K562 (cell line): Measurements from ENCODE around the gene CTDSPL. TPM values are rescaled to one million over a fixed set of nuclear protein-coding genes. Genes with fewer than 3 reads are reported as not detected.

Experiments used
- ATAC-seq: fragments of 200-7000 bp; cut with Tn5 transposase; 3 replicates; pipeline ENCODE4 v1.9.1; 2020; ENCODE audit warnings: moderate library complexity
- BruUV-seq: library from RNA; stranded (reverse); fragments of 400-500 nt; replicated peaks from 2 replicates; lab custom pipeline; 2021; lab: Mats Ljungman, UMichigan
- CTCF ChIA-PET: fragments of 300-600 bp; formaldehyde crosslinking; extraction: SDS; loops from one replicate; lab custom pipeline; 2021; ENCODE audit warnings: low intra/inter-chr PET ratio; lab: Yijun Ruan, JAX
- POLR2A ChIA-PET: fragments of 300-600, 350-650 bp; sonication (Branson Sonifier 250); formaldehyde crosslinking; extraction: SDS; loops from one replicate; lab custom pipeline; 2021; ENCODE audit warnings: antibody characterized with exemption, inconsistent platforms; lab: Yijun Ruan, JAX
- DNase-seq, 4 experiments: peaks; one replicate each; pipeline versions ENCODE4 v3.0.0 to v3.0.0-alpha.2; 2011 to 2018; ENCODE audit warnings: low spot score in 3 of 4, mixed read lengths in 3 of 4; ENCODE audit errors: extremely low read depth in 1 of 4
- FAIRE-seq: peaks from 2 replicates; lab custom pipeline; 2011; peaks lifted over from hg19 to GRCh38; lab: Jason Lieb, UNC
- H2AFZ ChIP-seq: 2 replicates; pipeline ENCODE4 v1.6.0; 2011; ENCODE audit warnings: low read depth, low read length, control low read depth, inconsistent platforms
- H3K27ac ChIP-seq: fragments of 200-600 bp; 3 replicates; pipeline ENCODE4 v1.8.0; 2011; ENCODE audit warnings: low read depth, mild to moderate bottlenecking, control low read depth, inconsistent platforms, low read length, moderate library complexity, mixed read lengths; ENCODE audit errors: extremely low read depth
- H3K27me3 ChIP-seq, 2 experiments: fragments of 300-600 bp in 1 of 2; 2 replicates in 1 of 2; 3 replicates in 1 of 2; pipeline versions ENCODE4 v1.6.0 to v1.8.0; 2011; ENCODE audit warnings: inconsistent platforms in 2 of 2, low read length in 2 of 2, mild to moderate bottlenecking in 1 of 2, mixed read lengths in 1 of 2, moderate library complexity in 1 of 2; ENCODE audit not compliant: control insufficient read depth in 2 of 2, insufficient read depth in 2 of 2
- H3K36me3 ChIP-seq: fragments of 300-600 bp; 3 replicates; pipeline ENCODE4 v1.8.0; 2011; ENCODE audit warnings: mild to moderate bottlenecking, low read length, inconsistent platforms; ENCODE audit not compliant: control insufficient read depth, insufficient read depth
- H3K4me1 ChIP-seq, 2 experiments: fragments of 200-600 bp in 1 of 2; replicated peaks in 1 of 2; 2 replicates in 1 of 2; 3 replicates in 1 of 2; pipeline versions ENCODE4 v1.5.1 to v1.8.0; 2011; ENCODE audit warnings: inconsistent platforms in 2 of 2, low read length in 2 of 2, mild to moderate bottlenecking in 1 of 2, mixed read lengths in 1 of 2, moderate library complexity in 1 of 2; ENCODE audit not compliant: control insufficient read depth in 2 of 2, insufficient read depth in 2 of 2
- H3K4me2 ChIP-seq: 2 replicates; pipeline ENCODE4 v1.6.1; 2011; ENCODE audit warnings: low read length, control low read depth, inconsistent platforms, mixed read lengths; ENCODE audit not compliant: insufficient read depth
- H3K4me3 ChIP-seq: fragments of 200-600 bp; sonication (generic), shearing (Covaris generic); 2 replicates; pipeline ENCODE4 v1.5.1; 2016; ENCODE audit warnings: control low read depth, inconsistent platforms
- H3K79me2 ChIP-seq: fragments of 200-600 bp; 3 replicates; pipeline ENCODE4 v1.8.0; 2011; ENCODE audit warnings: low read length, inconsistent platforms; ENCODE audit not compliant: control insufficient read depth, insufficient read depth
- H3K9ac ChIP-seq, 2 experiments: 2 replicates each; pipeline versions ENCODE4 v1.6.0 to v1.6.1; 2011; ENCODE audit warnings: low read depth in 2 of 2, low read length in 2 of 2, control low read depth in 1 of 2, inconsistent platforms in 1 of 2, mild to moderate bottlenecking in 1 of 2, mixed read lengths in 1 of 2; ENCODE audit not compliant: insufficient read depth in 1 of 2
- H3K9me1 ChIP-seq: one replicate; pipeline ENCODE4 v1.6.0; 2011; ENCODE audit warnings: inconsistent platforms, mild to moderate bottlenecking, low read length, moderate library complexity; ENCODE audit not compliant: control insufficient read depth, insufficient read depth
- H3K9me3 ChIP-seq: replicated peaks from 2 replicates; pipeline ENCODE4 v1.5.1; 2011; ENCODE audit warnings: low read depth, low read length, inconsistent platforms; ENCODE audit not compliant: control insufficient read depth, insufficient read depth
- H4K20me1 ChIP-seq: replicated peaks from 2 replicates; pipeline ENCODE4 v1.6.1; 2011; ENCODE audit warnings: low read length, inconsistent platforms, mixed read lengths; ENCODE audit not compliant: control insufficient read depth, insufficient read depth
- CCNT2 ChIP-seq: IDR thresholded peaks from 2 replicates; pipeline ENCODE4 v1.6.1; 2011; ENCODE audit warnings: borderline replicate concordance, low read depth, mild to moderate bottlenecking, moderate library complexity, mixed read lengths, low read length; ENCODE audit not compliant: insufficient read length; ENCODE audit errors: extremely low read depth
- EP400 ChIP-seq: fragments of 450-650 bp; IDR thresholded peaks from 2 replicates; pipeline ENCODE4 v1.6.1; 2017; ENCODE audit warnings: antibody characterized with exemption, mild to moderate bottlenecking, moderate library complexity
- ESRRB ChIP-seq: fragments of 250-450 bp; sonication (Bioruptor Pico); IDR thresholded peaks from 2 replicates; pipeline ENCODE4 v1.5.0; 2020; ENCODE audit warnings: mild to moderate bottlenecking, moderate library complexity, borderline replicate concordance
- GABPA ChIP-seq: fragments of 200-800 bp; sonication (Bioruptor generic); conservative IDR thresholded peaks from 2 replicates; pipeline ENCODE4 v1.6.1; 2016; ENCODE audit warnings: low read depth, missing genetic modification characterization, missing compliant biosample characterization
- MCM3 ChIP-seq: fragments of 450-650 bp; IDR thresholded peaks from 2 replicates; pipeline ENCODE4 v1.6.1; 2016
- MXI1 ChIP-seq: IDR thresholded peaks from 2 replicates; pipeline ENCODE4 v1.6.1; 2011; ENCODE audit warnings: low read depth, mild to moderate bottlenecking, improper control_type of control experiment, low read length
- NBN ChIP-seq: fragments of 450-650 bp; IDR thresholded peaks from 2 replicates; pipeline ENCODE4 v1.6.1; 2016; ENCODE audit warnings: low read depth, mild to moderate bottlenecking
- SRF ChIP-seq, 2 experiments: fragments of 250-450, 450-650 bp in 1 of 2; sonication (Bioruptor Pico) in 1 of 2; sonication (generic) in 1 of 2; formaldehyde crosslinking; IDR thresholded peaks; 2 replicates each; pipeline versions ENCODE4 v1.5.0 to v1.5.1; 2020 to 2022; ENCODE audit warnings: mild to moderate bottlenecking in 1 of 2, missing genetic modification reagents in 1 of 2
- ZC3H11A ChIP-seq: IDR thresholded peaks from 2 replicates; pipeline ENCODE4 v1.6.1; 2012; ENCODE audit warnings: low read depth, low read length, improper control_type of control experiment
- WGBS: fragments of 100-300 bp; shearing (Covaris generic); methylation state at CpG from one replicate; pipeline ENCODE4 v1.1.6; 2016; ENCODE audit warnings: low coverage, mixed read lengths; ENCODE audit not compliant: insufficient coverage; ENCODE audit errors: missing lambda C conversion rate; 5-methylcytosine and 5-hydroxymethylcytosine counted together
- in situ Hi-C: fragments of 300-500 bp; cut with MboI; formaldehyde crosslinking; loops from 4 replicates; pipeline ENCODE4 v1.15.0; 2018; ENCODE audit warnings: inconsistent platforms, mixed read lengths
- intact Hi-C: fragments of 100-400 bp; cut with micrococcal nuclease; formaldehyde crosslinking; loops from 2 replicates; pipeline ENCODE4 v1.14.2; 2022
- polyA plus RNA-seq, 8 experiments: library from polyadenylated mRNA; depleted of rRNA in 4 of 8; stranded (reverse) in 5 of 8; unstranded in 3 of 8; fragments of >200 nt; fragmentation: Nextera tagmentation in 2 of 8; fragmentation: Illumina TruSeq in 1 of 8; extraction: Ambion mirVana in 2 of 8; extraction: Trizol in 1 of 8; gene quantifications; 2 replicates each; pipeline versions ENCODE4 v1.2.1 to v1.2.3, GENCODE V29; 2011 to 2014; ENCODE audit warnings: inconsistent platforms in 1 of 8, missing spikeins in 1 of 8
- total RNA-seq, 7 experiments: library from RNA; depleted of rRNA in 6 of 7; stranded (reverse); fragments of >200 nt in 6 of 7; fragmentation: Illumina TruSeq in 2 of 7; extraction: Trizol in 2 of 7; gene quantifications; 2 replicates each; pipeline versions ENCODE4 v1.2.1 to v1.2.3, GENCODE V29; 2011 to 2021; ENCODE audit warnings: low replicate concordance in 1 of 7
- TF ChIP-seq, protein P1 (sequence below): fragments of 450-650 bp; IDR thresholded peaks from one replicate; pipeline ENCODE4 v1.6.1; 2018; ENCODE audit warnings: mild to moderate bottlenecking, moderate library complexity; ENCODE audit not compliant: partially characterized antibody
- TF ChIP-seq, protein P2 (sequence below): fragments of 450-650 bp; formaldehyde crosslinking; IDR thresholded peaks from 2 replicates; pipeline ENCODE4 v1.4.0; 2022; ENCODE audit warnings: mild to moderate bottlenecking, moderate library complexity
- TF ChIP-seq, protein P3 (sequence below): fragments of 450-650 bp; formaldehyde crosslinking; IDR thresholded peaks from 2 replicates; pipeline ENCODE4 v1.4.0; 2022; ENCODE audit warnings: missing genetic modification characterization
- TF ChIP-seq, protein P4 (sequence below): fragments of 250-450 bp; sonication (Bioruptor Pico); IDR thresholded peaks from 2 replicates; pipeline ENCODE4 v1.4.0; 2020
- TF ChIP-seq, protein P5 (sequence below), 2 experiments: fragments of 450-650 bp in 1 of 2; sonication (generic) in 1 of 2; formaldehyde crosslinking in 1 of 2; IDR thresholded peaks in 1 of 2; conservative IDR thresholded peaks in 1 of 2; 2 replicates each; pipeline versions ENCODE4 v1.6.1 to v1.8.1; 2016 to 2023; ENCODE audit warnings: mild to moderate bottlenecking in 2 of 2, moderate library complexity in 2 of 2, inconsistent platforms in 1 of 2, missing genetic modification reagents in 1 of 2

Gene CTDSPL
- total and polyA plus RNA-seq, 9 of the 15 experiments (the other 6 are each of a cell fraction or from before 2014, with no cell fraction given): 5.1 to 19.3 (median 11.3) TPM

DNA sequence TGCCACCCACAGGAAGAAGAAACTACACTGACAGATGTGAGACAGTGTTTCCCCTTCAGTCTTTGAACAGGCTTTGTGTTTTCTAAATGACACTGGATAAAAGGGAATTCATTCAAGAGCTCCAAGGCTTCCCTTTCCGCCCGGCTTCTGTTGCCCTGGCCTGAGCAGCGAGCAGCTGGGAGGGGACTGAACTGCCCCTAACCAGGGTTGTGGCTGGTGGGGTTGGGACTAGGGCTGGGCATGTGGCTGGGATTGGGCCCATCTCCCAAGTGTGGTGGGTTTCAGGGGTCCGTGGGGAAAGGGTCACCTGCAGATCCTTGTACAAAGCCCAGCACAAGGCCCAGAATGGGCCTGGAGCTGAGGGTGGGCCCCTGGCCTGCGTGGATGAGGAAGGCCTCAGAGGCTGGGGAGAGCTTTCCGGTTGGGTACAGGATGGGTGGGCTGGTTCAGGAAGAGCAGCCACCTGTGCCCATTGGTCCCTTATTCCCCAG, 139.3 kb downstream of the CTDSPL start:
- Histone ChIP-seq H3K9ac (peak overlapping the region in 1 of 2 experiments; percentile 53; a peak in 1 of 4 replicates), H4K20me1 (peaks cover 14% of the 10 kb centered on the region), H3K9me1 (peaks cover 5% of the 10 kb centered on the region)
- DNase-seq (no peak), FAIRE-seq (no peak), ATAC-seq (no peak)
- CTCF ChIA-PET: interaction anchor here (1.3 to 5.0 kb wide), 2 partner anchors 25 to 146 kb away, joined by 4 to 62 read pairs; no protein-coding TSS in a partner anchor
- intact Hi-C loops: no loop called here
- TF ChIP-seq EP400: no peak
- TF ChIP-seq SRF (CRISPR knock-in tag; IDR thresholded peaks at IDR 0.05): no peak
- TF ChIP-seq ESRRB (CRISPR knock-in tag): no peak
- TF ChIP-seq, protein P1, sequence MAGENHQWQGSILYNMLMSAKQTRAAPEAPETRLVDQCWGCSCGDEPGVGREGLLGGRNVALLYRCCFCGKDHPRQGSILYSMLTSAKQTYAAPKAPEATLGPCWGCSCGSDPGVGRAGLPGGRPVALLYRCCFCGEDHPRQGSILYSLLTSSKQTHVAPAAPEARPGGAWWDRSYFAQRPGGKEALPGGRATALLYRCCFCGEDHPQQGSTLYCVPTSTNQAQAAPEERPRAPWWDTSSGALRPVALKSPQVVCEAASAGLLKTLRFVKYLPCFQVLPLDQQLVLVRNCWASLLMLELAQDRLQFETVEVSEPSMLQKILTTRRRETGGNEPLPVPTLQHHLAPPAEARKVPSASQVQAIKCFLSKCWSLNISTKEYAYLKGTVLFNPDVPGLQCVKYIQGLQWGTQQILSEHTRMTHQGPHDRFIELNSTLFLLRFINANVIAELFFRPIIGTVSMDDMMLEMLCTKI: no peak
- TF ChIP-seq, protein P2, sequence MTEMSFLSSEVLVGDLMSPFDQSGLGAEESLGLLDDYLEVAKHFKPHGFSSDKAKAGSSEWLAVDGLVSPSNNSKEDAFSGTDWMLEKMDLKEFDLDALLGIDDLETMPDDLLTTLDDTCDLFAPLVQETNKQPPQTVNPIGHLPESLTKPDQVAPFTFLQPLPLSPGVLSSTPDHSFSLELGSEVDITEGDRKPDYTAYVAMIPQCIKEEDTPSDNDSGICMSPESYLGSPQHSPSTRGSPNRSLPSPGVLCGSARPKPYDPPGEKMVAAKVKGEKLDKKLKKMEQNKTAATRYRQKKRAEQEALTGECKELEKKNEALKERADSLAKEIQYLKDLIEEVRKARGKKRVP (CRISPR knock-in tag): no peak
- no peak for TF ChIP-seq MCM3
- TF ChIP-seq CCNT2: no peak
- no peak for TF ChIP-seq ZC3H11A
- TF ChIP-seq, protein P3, sequence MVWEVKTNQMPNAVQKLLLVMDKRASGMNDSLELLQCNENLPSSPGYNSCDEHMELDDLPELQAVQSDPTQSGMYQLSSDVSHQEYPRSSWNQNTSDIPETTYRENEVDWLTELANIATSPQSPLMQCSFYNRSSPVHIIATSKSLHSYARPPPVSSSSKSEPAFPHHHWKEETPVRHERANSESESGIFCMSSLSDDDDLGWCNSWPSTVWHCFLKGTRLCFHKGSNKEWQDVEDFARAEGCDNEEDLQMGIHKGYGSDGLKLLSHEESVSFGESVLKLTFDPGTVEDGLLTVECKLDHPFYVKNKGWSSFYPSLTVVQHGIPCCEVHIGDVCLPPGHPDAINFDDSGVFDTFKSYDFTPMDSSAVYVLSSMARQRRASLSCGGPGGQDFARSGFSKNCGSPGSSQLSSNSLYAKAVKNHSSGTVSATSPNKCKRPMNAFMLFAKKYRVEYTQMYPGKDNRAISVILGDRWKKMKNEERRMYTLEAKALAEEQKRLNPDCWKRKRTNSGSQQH: no peak
- no peak for TF ChIP-seq GABPA (tag)
- TF ChIP-seq MXI1: no peak
- TF ChIP-seq, protein P4, sequence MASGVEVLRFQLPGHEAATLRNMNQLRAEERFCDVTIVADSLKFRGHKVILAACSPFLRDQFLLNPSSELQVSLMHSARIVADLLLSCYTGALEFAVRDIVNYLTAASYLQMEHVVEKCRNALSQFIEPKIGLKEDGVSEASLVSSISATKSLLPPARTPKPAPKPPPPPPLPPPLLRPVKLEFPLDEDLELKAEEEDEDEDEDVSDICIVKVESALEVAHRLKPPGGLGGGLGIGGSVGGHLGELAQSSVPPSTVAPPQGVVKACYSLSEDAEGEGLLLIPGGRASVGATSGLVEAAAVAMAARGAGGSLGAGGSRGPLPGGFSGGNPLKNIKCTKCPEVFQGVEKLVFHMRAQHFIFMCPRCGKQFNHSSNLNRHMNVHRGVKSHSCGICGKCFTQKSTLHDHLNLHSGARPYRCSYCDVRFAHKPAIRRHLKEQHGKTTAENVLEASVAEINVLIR (CRISPR knock-in tag): no peak
- TF ChIP-seq, protein P5, sequence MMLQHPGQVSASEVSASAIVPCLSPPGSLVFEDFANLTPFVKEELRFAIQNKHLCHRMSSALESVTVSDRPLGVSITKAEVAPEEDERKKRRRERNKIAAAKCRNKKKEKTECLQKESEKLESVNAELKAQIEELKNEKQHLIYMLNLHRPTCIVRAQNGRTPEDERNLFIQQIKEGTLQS (IDR thresholded peaks at IDR 0.05): no peak
- TF ChIP-seq, protein P5 (CRISPR knock-in tag; conservative IDR thresholded peaks at IDR 0.05): no peak
- no peak for TF ChIP-seq NBN
- TF ChIP-seq, all 486 proteins: peak for 0
- Histone ChIP-seq H3K9me3 (no peaks in the 10 kb centered on the region), H3K4me2 (no peak overlapping the region), H3K27ac (no peak overlapping the region), H3K4me1 (peaks cover 36 to 52% of the 10 kb centered on the region in 2 experiments), H3K79me2 (peaks cover 4% of the 10 kb centered on the region; the same call in 1 of the 3 replicates), H3K4me3 (no peak overlapping the region), H3K36me3 (peaks cover 65% of the 10 kb centered on the region), H2AFZ (no peak overlapping the region), H3K27me3 (no peaks in the 10 kb centered on the region)
- WGBS: 76% methylated on average over 6 of the region's 6 CpGs
- POLR2A ChIA-PET: interaction anchor here (0.6 to 1.2 kb wide), 3 partner anchors 8 to 1606 kb away, joined by 3 to 5 read pairs (median 3); no protein-coding TSS in a partner anchor
- in situ Hi-C loops: no loop called here
- no TSS peak for BruUV-seq
